ENCODE data around the gene RASSF7. TPM values are rescaled to one million over a fixed set of nuclear protein-coding genes. Genes with fewer than 3 reads are reported as not detected.

RASSF7 gene
- total RNA-seq, 1 experiment from 2014 or later, result 32.5 TPM

DNA sequence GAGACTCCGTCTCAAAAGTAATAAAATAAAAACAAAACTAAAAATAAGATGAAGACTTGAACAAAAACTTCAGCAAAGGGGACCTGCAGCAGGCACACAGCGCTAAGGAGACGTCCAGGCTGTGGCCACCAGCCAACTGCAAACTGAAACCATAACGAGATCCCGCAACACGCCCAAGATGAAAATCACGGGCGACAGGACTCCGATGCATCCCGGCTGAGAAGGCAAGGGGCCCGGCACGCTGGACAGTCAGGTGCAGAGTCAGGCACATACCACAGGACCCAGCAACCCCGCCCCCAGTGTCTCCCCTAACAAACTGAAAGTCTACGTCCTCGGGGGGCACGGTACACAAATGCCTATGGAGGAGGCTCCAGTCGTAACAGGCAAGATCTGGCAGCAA, 34.6 kb upstream of the RASSF7 start:
- no peak for DNase-seq (ENCODE audit: low spot score)
- CTCF ChIA-PET, result no interaction called here
- ATAC-seq, result no peak
- TF ChIP-seq ZNF121 (CRISPR knock-in tag; IDR thresholded peaks at IDR 0.05) (no peak), FOXJ3 (CRISPR knock-in tag; IDR thresholded peaks at IDR 0.05; ENCODE audit: borderline replicate concordance) (no peak), GTF2I (CRISPR knock-in tag; conservative IDR thresholded peaks at IDR 0.05) (no peak), NR1H2 (CRISPR knock-in tag; IDR thresholded peaks at IDR 0.05) (no peak), FOXP1 (CRISPR knock-in tag; IDR thresholded peaks at IDR 0.05; ENCODE audit: borderline replicate concordance) (no peak), ZNF219 (CRISPR knock-in tag; IDR thresholded peaks at IDR 0.05; ENCODE audit: borderline replicate concordance) (no peak), ZNF263 (CRISPR knock-in tag; IDR thresholded peaks at IDR 0.05; ENCODE audit: low read depth) (no peak), ESRRA (CRISPR knock-in tag; IDR thresholded peaks at IDR 0.05; ENCODE audit: borderline replicate concordance) (no peak), GABPB1 (CRISPR knock-in tag; IDR thresholded peaks at IDR 0.05) (no peak), ZNF423 (CRISPR knock-in tag; IDR thresholded peaks at IDR 0.05) (no peak), ETV6 (CRISPR knock-in tag; IDR thresholded peaks at IDR 0.05) (no peak), TP53 (CRISPR knock-in tag; IDR thresholded peaks at IDR 0.05) (no peak), CREB1 (CRISPR knock-in tag; IDR thresholded peaks at IDR 0.05) (no peak), TEAD1 (CRISPR knock-in tag; IDR thresholded peaks at IDR 0.05) (no peak)
- TF ChIP-seq, protein P1, sequence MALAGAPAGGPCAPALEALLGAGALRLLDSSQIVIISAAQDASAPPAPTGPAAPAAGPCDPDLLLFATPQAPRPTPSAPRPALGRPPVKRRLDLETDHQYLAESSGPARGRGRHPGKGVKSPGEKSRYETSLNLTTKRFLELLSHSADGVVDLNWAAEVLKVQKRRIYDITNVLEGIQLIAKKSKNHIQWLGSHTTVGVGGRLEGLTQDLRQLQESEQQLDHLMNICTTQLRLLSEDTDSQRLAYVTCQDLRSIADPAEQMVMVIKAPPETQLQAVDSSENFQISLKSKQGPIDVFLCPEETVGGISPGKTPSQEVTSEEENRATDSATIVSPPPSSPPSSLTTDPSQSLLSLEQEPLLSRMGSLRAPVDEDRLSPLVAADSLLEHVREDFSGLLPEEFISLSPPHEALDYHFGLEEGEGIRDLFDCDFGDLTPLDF (CRISPR knock-in tag; IDR thresholded peaks at IDR 0.05), result no peak
- TF ChIP-seq, protein P2, sequence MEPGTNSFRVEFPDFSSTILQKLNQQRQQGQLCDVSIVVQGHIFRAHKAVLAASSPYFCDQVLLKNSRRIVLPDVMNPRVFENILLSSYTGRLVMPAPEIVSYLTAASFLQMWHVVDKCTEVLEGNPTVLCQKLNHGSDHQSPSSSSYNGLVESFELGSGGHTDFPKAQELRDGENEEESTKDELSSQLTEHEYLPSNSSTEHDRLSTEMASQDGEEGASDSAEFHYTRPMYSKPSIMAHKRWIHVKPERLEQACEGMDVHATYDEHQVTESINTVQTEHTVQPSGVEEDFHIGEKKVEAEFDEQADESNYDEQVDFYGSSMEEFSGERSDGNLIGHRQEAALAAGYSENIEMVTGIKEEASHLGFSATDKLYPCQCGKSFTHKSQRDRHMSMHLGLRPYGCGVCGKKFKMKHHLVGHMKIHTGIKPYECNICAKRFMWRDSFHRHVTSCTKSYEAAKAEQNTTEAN (CRISPR knock-in tag; IDR thresholded peaks at IDR 0.05), result no peak
- TF ChIP-seq, protein P3, sequence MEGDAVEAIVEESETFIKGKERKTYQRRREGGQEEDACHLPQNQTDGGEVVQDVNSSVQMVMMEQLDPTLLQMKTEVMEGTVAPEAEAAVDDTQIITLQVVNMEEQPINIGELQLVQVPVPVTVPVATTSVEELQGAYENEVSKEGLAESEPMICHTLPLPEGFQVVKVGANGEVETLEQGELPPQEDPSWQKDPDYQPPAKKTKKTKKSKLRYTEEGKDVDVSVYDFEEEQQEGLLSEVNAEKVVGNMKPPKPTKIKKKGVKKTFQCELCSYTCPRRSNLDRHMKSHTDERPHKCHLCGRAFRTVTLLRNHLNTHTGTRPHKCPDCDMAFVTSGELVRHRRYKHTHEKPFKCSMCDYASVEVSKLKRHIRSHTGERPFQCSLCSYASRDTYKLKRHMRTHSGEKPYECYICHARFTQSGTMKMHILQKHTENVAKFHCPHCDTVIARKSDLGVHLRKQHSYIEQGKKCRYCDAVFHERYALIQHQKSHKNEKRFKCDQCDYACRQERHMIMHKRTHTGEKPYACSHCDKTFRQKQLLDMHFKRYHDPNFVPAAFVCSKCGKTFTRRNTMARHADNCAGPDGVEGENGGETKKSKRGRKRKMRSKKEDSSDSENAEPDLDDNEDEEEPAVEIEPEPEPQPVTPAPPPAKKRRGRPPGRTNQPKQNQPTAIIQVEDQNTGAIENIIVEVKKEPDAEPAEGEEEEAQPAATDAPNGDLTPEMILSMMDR (IDR thresholded peaks at IDR 0.05), result no peak
- TF ChIP-seq, protein P4, sequence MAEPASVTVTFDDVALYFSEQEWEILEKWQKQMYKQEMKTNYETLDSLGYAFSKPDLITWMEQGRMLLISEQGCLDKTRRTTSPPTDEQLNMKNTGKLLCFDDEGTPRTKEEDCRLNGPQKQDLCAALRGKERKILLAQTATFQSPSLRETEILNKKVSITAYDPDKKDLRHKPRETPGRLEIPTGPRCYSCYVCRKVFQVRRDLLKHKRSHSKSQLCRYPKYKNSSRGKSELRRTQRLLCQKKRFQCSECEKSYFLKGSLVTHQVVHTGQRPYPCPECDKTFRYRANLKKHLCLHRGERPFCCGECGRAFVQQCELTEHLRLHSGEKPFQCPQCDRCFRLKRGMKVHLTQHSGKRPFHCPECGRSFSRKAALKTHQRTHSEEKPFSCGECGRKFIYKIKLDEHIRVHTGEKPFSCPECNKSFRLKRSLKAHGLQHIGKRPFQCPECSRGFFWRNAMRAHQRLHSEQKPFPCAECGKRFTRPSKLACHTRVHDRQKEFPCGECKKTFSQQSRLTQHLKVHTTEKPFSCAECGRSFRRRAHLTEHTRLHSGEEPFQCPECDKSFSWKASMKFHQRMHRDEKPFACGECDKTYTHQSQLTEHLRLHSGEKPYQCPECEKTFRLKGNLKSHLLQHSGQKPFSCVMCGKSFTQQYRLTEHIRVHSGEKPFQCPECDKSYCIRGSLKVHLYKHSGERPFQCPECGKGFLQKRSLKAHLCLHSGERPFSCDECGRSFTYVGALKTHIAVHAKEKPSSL (CRISPR knock-in tag; conservative IDR thresholded peaks at IDR 0.05), result no peak
- TF ChIP-seq, protein P5, sequence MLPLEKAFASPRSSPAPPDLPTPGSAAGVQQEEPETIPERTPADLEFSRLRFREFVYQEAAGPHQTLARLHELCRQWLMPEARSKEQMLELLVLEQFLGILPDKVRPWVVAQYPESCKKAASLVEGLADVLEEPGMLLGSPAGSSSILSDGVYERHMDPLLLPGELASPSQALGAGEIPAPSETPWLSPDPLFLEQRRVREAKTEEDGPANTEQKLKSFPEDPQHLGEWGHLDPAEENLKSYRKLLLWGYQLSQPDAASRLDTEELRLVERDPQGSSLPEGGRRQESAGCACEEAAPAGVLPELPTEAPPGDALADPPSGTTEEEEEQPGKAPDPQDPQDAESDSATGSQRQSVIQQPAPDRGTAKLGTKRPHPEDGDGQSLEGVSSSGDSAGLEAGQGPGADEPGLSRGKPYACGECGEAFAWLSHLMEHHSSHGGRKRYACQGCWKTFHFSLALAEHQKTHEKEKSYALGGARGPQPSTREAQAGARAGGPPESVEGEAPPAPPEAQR (CRISPR knock-in tag; IDR thresholded peaks at IDR 0.05), result no peak
- TF ChIP-seq, protein P6, sequence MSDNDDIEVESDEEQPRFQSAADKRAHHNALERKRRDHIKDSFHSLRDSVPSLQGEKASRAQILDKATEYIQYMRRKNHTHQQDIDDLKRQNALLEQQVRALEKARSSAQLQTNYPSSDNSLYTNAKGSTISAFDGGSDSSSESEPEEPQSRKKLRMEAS (CRISPR knock-in tag; IDR thresholded peaks at IDR 0.05), result no peak
- POLR2A ChIA-PET, result no interaction called here
- peaks cover 7% of the 10 kb centered on the region for H3K9me3 Mint-ChIP-seq
- H3K4me3 Mint-ChIP-seq, result no peak overlapping the region
- H3K4me1 Mint-ChIP-seq, result no peaks in the 10 kb centered on the region
- H3K27ac Mint-ChIP-seq, result no peak overlapping the region
- H3K27me3 Mint-ChIP-seq (ENCODE audit: low read depth), result peaks cover 5% of the 10 kb centered on the region
- peaks cover 3% of the 10 kb centered on the region for H3K36me3 Mint-ChIP-seq
